Measurements from ENCODE around the gene CAMK2D. TPM values are rescaled to one million over a fixed set of nuclear protein-coding genes. Genes with fewer than 3 reads are reported as not detected.

The CAMK2D gene
- total RNA-seq, 1 donor from 2014 or later, result 46.1 TPM

- H3K9me3 ChIP-seq, result no peaks in the 10 kb centered on the region
- peaks cover 14% of the 10 kb centered on the region for H3K4me1 ChIP-seq
- no peaks in the 10 kb centered on the region for H3K36me3 ChIP-seq
- intact Hi-C loops (cut with DNase I), result no loop called here
- ATAC-seq, result no peak
- H3K4me3 ChIP-seq, result no peak overlapping the region
- H3K27me3 ChIP-seq, result no peaks in the 10 kb centered on the region
- DNase-seq, result no peak
- no peak for TF ChIP-seq CTCF (IDR thresholded peaks at IDR 0.05)
- H3K27ac ChIP-seq, result no peak overlapping the region
These were observed 290.2 kb downstream of the CAMK2D start for GRCh38 chr4:113471146-113471860.

- no peaks in the 10 kb centered on the region for H3K9me3 ChIP-seq
- no peak for DNase-seq
- no peak for TF ChIP-seq CTCF (IDR thresholded peaks at IDR 0.05)
- ATAC-seq, result no peak
- peaks cover 7% of the 10 kb centered on the region for H3K36me3 ChIP-seq
- H3K27ac ChIP-seq, result no peak overlapping the region
- intact Hi-C loops (cut with DNase I), result no loop called here
- peaks cover 14% of the 10 kb centered on the region for H3K4me1 ChIP-seq
- H3K27me3 ChIP-seq, result no peaks in the 10 kb centered on the region
- H3K4me3 ChIP-seq, result no peak overlapping the region
These were observed 291.6 kb downstream of the CAMK2D start for GRCh38 chr4:113469926-113470325.

GRCh38 chr4:113469023-113469390 is 292.5 kb downstream of the CAMK2D start:
- TF ChIP-seq CTCF (IDR thresholded peaks at IDR 0.05), result no peak
- no peak for ATAC-seq

GRCh38 chr4:113468165-113469022 is 293.1 kb downstream of the CAMK2D start:
- ATAC-seq (peak; percentile 94), DNase-seq (peak; percentile 69)
- Histone ChIP-seq H3K4me1 (peaks cover 14% of the 10 kb centered on the region), H3K27ac (peak overlapping the region; percentile 84), H3K9me3 (no peaks in the 10 kb centered on the region), H3K4me3 (no peak overlapping the region), H3K27me3 (no peaks in the 10 kb centered on the region), H3K36me3 (peaks cover 19% of the 10 kb centered on the region)
- no peak for TF ChIP-seq CTCF (IDR thresholded peaks at IDR 0.05)
- intact Hi-C loops (cut with DNase I), result no loop called here

More at GRCh38 chr4:113469023-113469390, 292.5 kb downstream of the CAMK2D start:
- DNase-seq, result no peak
- Histone ChIP-seq H3K27ac (peak overlapping the region; percentile 84), H3K4me1 (peaks cover 14% of the 10 kb centered on the region), H3K4me3 (no peak overlapping the region), H3K9me3 (no peaks in the 10 kb centered on the region), H3K36me3 (peaks cover 16% of the 10 kb centered on the region), H3K27me3 (no peaks in the 10 kb centered on the region)
- intact Hi-C loops (cut with DNase I), result no loop called here

GRCh38 chr4:113467581-113467980 is 294.0 kb downstream of the CAMK2D start:
- Histone ChIP-seq H3K27me3 (no peaks in the 10 kb centered on the region), H3K4me3 (no peak overlapping the region), H3K36me3 (peaks cover 19% of the 10 kb centered on the region), H3K27ac (peak overlapping the region; percentile 84), H3K9me3 (no peaks in the 10 kb centered on the region), H3K4me1 (peaks cover 14% of the 10 kb centered on the region)
- ATAC-seq, result peak; percentile 61
- no peak for DNase-seq
- intact Hi-C loops (cut with DNase I), result no loop called here
- TF ChIP-seq CTCF (IDR thresholded peaks at IDR 0.05), result no peak
